ENCODE results near the gene ATF2.

DNA sequence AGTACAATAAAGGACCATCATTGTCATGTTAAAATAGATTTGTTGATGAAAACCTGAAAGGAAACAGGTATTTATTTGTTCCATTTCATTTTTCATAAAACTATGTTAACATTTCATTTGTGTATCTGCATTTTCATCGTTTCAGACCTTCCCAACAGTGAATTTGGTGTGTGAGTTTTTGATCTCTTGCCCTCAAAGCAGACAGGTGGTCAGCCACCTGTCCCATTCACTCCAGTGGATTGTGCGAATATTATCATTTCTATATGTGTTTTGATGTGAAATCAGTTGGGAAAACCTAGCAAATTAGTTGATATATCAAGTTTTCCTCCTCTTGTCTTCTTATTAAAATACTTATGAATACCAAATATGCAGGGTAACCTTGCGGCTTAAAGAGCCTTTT lies 38.9 kb upstream of the ATF2 start:
- TF ChIP-seq MXI1 (IDR thresholded peaks at IDR 0.05; ENCODE audit: borderline replicate concordance, low read depth, low read length) (no peak), FOXM1 (CRISPR knock-in tag; IDR thresholded peaks at IDR 0.05) (no peak), POLR2AphosphoS5 (IDR thresholded peaks at IDR 0.05; ENCODE audit: low read depth, low read length) (no peak), NFKB2 (CRISPR knock-in tag; IDR thresholded peaks at IDR 0.05; ENCODE audit: borderline replicate concordance) (no peak), ZNF644 (CRISPR knock-in tag; IDR thresholded peaks at IDR 0.05; ENCODE audit: low read depth) (no peak), ZNF790 (CRISPR knock-in tag; IDR thresholded peaks at IDR 0.05; ENCODE audit: borderline replicate concordance) (no peak), POLR2A (IDR thresholded peaks at IDR 0.05; ENCODE audit: insufficient read depth in 1 of 2, low read depth in 2 of 2, low read length in 2 of 2) (no peak)
- TF ChIP-seq, protein P1, sequence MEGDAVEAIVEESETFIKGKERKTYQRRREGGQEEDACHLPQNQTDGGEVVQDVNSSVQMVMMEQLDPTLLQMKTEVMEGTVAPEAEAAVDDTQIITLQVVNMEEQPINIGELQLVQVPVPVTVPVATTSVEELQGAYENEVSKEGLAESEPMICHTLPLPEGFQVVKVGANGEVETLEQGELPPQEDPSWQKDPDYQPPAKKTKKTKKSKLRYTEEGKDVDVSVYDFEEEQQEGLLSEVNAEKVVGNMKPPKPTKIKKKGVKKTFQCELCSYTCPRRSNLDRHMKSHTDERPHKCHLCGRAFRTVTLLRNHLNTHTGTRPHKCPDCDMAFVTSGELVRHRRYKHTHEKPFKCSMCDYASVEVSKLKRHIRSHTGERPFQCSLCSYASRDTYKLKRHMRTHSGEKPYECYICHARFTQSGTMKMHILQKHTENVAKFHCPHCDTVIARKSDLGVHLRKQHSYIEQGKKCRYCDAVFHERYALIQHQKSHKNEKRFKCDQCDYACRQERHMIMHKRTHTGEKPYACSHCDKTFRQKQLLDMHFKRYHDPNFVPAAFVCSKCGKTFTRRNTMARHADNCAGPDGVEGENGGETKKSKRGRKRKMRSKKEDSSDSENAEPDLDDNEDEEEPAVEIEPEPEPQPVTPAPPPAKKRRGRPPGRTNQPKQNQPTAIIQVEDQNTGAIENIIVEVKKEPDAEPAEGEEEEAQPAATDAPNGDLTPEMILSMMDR (CRISPR knock-in tag; IDR thresholded peaks at IDR 0.05), result no peak
- TF ChIP-seq, protein P2, sequence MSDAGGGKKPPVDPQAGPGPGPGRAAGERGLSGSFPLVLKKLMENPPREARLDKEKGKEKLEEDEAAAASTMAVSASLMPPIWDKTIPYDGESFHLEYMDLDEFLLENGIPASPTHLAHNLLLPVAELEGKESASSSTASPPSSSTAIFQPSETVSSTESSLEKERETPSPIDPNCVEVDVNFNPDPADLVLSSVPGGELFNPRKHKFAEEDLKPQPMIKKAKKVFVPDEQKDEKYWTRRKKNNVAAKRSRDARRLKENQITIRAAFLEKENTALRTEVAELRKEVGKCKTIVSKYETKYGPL (CRISPR knock-in tag; IDR thresholded peaks at IDR 0.05), result no peak
- TF ChIP-seq, protein P3, sequence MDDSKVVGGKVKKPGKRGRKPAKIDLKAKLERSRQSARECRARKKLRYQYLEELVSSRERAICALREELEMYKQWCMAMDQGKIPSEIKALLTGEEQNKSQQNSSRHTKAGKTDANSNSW (CRISPR knock-in tag; IDR thresholded peaks at IDR 0.05; ENCODE audit: borderline replicate concordance), result no peak
- TF ChIP-seq, protein P4, sequence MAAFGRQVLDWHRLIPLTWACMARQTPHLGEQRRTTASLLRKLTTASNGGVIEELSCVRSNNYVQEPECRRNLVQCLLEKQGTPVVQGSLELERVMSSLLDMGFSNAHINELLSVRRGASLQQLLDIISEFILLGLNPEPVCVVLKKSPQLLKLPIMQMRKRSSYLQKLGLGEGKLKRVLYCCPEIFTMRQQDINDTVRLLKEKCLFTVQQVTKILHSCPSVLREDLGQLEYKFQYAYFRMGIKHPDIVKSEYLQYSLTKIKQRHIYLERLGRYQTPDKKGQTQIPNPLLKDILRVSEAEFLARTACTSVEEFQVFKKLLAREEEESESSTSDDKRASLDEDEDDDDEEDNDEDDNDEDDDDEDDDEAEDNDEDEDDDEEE (CRISPR knock-in tag; IDR thresholded peaks at IDR 0.05), result no peak

All from HepG2 (cell line).